Bronchial epithelial cell (primary cell): ENCODE results near the gene CD1C. TPM values are rescaled to one million over a fixed set of nuclear protein-coding genes. Genes with fewer than 3 reads are reported as not detected.

Experiments
- DNase-seq: peaks from one replicate; pipeline ENCODE4 v3.0.0-alpha.2; 2010; ENCODE audit warnings: low read depth
- FAIRE-seq: peaks from 2 replicates; lab custom pipeline; 2011; peaks lifted over from hg19 to GRCh38; lab: Jason Lieb, UNC
- H3K27me3 ChIP-seq: 2 replicates; pipeline ENCODE4 v1.5.1; 2011; ENCODE audit warnings: low read length; ENCODE audit not compliant: control insufficient read depth, insufficient read depth
- H3K36me3 ChIP-seq: 2 replicates; pipeline ENCODE4 v1.5.1; 2011; ENCODE audit warnings: low read length; ENCODE audit not compliant: control insufficient read depth, insufficient read depth
- H3K4me3 ChIP-seq: 2 replicates; pipeline ENCODE4 v1.5.1; 2011; ENCODE audit warnings: mild to moderate bottlenecking, low read depth, low read length, control low read depth
- total RNA-seq: library from RNA; depleted of rRNA; stranded (reverse); fragments of >200 nt; gene quantifications from 2 replicates; pipeline ENCODE4 v1.2.1, GENCODE V29; 2014
- TF ChIP-seq, protein P1 (sequence below): IDR thresholded peaks from 2 replicates; pipeline ENCODE4 v1.5.1; 2011; ENCODE audit warnings: mild to moderate bottlenecking, moderate library complexity, low read length, control low read depth, inconsistent platforms; ENCODE audit not compliant: insufficient read depth, severe bottlenecking

CD1C gene
- total RNA-seq, 1 donor from 2014 or later: not detected

DNA sequence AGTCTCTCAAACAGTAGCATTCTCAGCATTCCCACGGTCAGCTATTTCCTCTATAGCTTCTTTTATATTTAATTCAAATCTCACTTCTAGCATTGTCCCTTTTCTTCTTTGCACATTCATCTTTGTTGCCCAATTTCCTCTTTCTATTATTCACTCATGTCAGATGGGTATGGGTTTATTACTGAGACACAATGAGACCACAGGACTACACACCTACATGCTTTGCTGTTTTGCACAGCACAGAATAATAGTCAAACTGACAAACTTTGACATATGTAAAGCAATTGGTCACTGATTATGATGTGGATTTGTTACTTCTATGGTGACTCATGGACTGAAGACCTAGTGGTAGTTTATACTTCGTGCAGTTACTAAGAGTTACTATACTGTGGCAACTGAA lies 5.8 kb upstream of the CD1C start:
- DNase-seq: peak; percentile 5
- no peak for FAIRE-seq
- Histone ChIP-seq H3K4me3 (no peak overlapping the region), H3K36me3 (no peaks in the 10 kb centered on the region), H3K27me3 (no peaks in the 10 kb centered on the region)
- TF ChIP-seq, protein P1, sequence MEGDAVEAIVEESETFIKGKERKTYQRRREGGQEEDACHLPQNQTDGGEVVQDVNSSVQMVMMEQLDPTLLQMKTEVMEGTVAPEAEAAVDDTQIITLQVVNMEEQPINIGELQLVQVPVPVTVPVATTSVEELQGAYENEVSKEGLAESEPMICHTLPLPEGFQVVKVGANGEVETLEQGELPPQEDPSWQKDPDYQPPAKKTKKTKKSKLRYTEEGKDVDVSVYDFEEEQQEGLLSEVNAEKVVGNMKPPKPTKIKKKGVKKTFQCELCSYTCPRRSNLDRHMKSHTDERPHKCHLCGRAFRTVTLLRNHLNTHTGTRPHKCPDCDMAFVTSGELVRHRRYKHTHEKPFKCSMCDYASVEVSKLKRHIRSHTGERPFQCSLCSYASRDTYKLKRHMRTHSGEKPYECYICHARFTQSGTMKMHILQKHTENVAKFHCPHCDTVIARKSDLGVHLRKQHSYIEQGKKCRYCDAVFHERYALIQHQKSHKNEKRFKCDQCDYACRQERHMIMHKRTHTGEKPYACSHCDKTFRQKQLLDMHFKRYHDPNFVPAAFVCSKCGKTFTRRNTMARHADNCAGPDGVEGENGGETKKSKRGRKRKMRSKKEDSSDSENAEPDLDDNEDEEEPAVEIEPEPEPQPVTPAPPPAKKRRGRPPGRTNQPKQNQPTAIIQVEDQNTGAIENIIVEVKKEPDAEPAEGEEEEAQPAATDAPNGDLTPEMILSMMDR: no peak

DNA sequence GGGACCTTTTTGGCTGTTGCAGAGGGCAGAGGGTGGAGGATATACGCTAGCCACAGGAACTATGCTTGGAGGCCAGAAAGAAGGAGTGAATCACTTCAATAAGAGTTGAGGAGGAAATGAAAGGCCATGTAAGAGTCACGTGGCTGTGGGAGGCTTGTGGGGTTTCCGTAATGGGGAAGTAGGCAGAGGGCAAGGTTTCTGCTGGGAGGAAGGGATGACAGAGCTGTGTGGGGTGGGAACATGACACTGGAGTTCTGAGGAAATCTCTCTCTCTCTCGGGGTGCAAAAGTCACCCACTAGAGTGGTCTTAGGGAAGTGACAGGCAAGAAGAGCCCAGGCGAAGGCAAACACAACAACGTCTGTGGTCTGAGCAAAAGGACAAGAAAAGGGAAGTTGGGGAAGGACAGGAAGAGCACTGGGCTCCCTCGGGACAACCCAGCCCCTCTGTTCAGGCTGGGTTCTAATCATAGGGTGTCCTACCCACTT lies 3.9 kb upstream of the CD1C start:
- peak; percentile 13 for FAIRE-seq
- peak; percentile 2 for DNase-seq
- Histone ChIP-seq H3K36me3 (no peaks in the 10 kb centered on the region), H3K4me3 (no peak overlapping the region), H3K27me3 (no peaks in the 10 kb centered on the region)
- TF ChIP-seq, protein P1: no peak

- Histone ChIP-seq H3K4me3 (no peak overlapping the region), H3K27me3 (no peaks in the 10 kb centered on the region), H3K36me3 (no peaks in the 10 kb centered on the region)
- TF ChIP-seq, protein P1: no peak
- DNase-seq (no peak), FAIRE-seq (no peak)
These were observed 3.2 kb upstream of the CD1C start for GRCh38 chr1:158286487-158286886.

DNA sequence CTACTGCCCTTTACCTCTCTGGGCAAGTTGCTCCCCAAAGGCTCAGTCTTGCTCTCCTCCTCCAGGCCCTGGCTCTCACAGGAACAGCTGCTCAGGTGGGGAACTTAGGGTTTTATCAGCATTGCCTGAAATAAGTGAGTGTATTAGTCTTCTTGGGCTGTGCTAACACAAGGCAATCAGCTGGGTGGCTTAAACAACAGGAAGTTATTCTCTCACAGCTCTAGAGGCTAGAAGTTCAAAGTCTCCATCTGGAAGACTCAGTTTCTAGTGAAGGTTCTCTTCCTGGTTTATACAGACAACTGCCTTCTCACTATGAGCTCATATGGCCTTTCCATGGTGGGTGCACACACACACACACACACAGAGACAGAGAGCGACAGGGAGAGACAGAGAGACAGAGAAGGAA lies 2.8 kb upstream of the CD1C start:
- H3K4me3 ChIP-seq: no peak overlapping the region
- H3K27me3 ChIP-seq: no peaks in the 10 kb centered on the region
- FAIRE-seq (no peak), DNase-seq (no peak)
- no peaks in the 10 kb centered on the region for H3K36me3 ChIP-seq
- TF ChIP-seq, protein P1: no peak

DNA sequence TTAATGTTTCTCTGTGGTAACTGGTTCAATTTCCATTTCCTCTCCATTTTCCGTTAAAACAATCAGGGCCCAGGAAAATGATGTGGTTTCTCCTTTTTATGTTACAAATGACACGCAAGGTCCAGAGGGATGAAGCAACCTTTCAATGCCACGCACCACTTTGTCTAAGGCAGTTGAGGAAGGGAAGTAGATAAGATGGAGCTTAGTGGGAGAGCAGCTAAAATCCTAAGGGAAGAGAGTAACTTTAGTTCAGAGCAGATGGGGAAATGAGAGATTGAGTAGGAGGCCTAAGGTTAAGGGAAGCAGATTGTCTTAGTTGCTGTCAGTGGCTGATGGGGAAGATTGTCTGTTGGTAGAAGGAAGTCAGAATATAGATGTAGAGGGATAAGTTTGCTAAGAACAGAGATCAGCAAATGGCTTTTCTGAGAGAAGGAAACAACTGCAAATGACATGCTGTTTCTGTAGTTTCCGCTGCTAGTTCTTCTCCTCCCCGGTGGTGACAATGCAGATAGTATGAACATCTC lies 660 bp downstream of the CD1C start:
- no peaks in the 10 kb centered on the region for H3K36me3 ChIP-seq
- DNase-seq (no peak), FAIRE-seq (no peak)

More for the DNA sequence above, 660 bp downstream of the CD1C start:
- TF ChIP-seq, protein P1: no peak
- Histone ChIP-seq H3K27me3 (no peaks in the 10 kb centered on the region), H3K4me3 (no peak overlapping the region)
